ENCODE results near the gene MRPL48. TPM values are rescaled to one million over a fixed set of nuclear protein-coding genes. Genes with fewer than 3 reads are reported as not detected.

The MRPL48 gene
- total and polyA plus RNA-seq, 10 of the 15 experiments (the other 5 are each of a cell fraction or from before 2014, with no cell fraction given): 46.7 to 159 (median 83.4) TPM

GRCh38 chr11:73757598-73757997 is 30.1 kb upstream of the MRPL48 start:
- Histone ChIP-seq H3K79me2 (ENCODE audit: control insufficient read depth, insufficient read depth, low read length) (peaks cover 57% of the 10 kb centered on the region), H4K20me1 (ENCODE audit: control insufficient read depth, insufficient read depth) (no peaks in the 10 kb centered on the region), H3K4me3 (no peak overlapping the region), H3K9me3 (replicated peaks; ENCODE audit: control insufficient read depth, insufficient read depth, low read length) (no peaks in the 10 kb centered on the region), H3K9ac (ENCODE audit: control insufficient read depth, insufficient read depth, low read length) (no peak overlapping the region), H3K4me1 (ENCODE audit: control insufficient read depth, insufficient read depth, low read length) (no peaks in the 10 kb centered on the region; the same call in 1 of the 2 replicates), H3K27ac (ENCODE audit: control insufficient read depth, insufficient read depth) (no peak overlapping the region), H3K36me3 (ENCODE audit: control insufficient read depth in 2 of 2, insufficient read depth in 2 of 2, low read length in 1 of 2) (peaks cover 0 to 2% of the 10 kb centered on the region in 2 experiments; a peak in 2 of 4 replicates), H3K27me3 (replicated peaks in 1 of 2; ENCODE audit: control insufficient read depth in 2 of 2, insufficient read depth in 2 of 2, low read length in 1 of 2) (no peaks in the 10 kb centered on the region), H3K4me2 (ENCODE audit: control insufficient read depth, insufficient read depth) (peak overlapping the region; percentile 44; the same call in 1 of the 2 replicates), H2AFZ (ENCODE audit: control insufficient read depth, low read depth, low read length) (no peak overlapping the region)
- CTCF ChIA-PET: interaction anchor here (1.0 kb wide), 1 partner anchor 13 kb away, joined by 3 read pairs; no protein-coding TSS in a partner anchor
- 97% methylated on average over 5 of the region's 5 CpGs for WGBS (ENCODE audit: insufficient coverage, insufficient replicate concordance, low lambda C conversion rate, missing lambda C conversion rate)
- FAIRE-seq: no peak
- ATAC-seq: no peak
- SMC1A ChIA-PET (ENCODE audit: uncharacterized antibody, unreplicated experiment): interaction anchor here (0.7 kb wide), 1 partner anchor 112 kb away, joined by 3 read pairs; no protein-coding TSS in a partner anchor
- no TSS peak for BruUV-seq (replicated peaks)
- in situ Hi-C loops (cut with MboI): no loop called here
- RAD21 ChIA-PET (ENCODE audit: unreplicated experiment): interaction anchor here (1.9 kb wide), 2 partner anchors 22 to 30 kb away, joined by 4 to 6 read pairs; partner anchors contain the start of gene MRPL48
- intact Hi-C loops (cut with micrococcal nuclease; ENCODE audit: unreplicated experiment): no loop called here
- POLR2A ChIA-PET: interaction anchor here (0.5 to 0.6 kb wide), 2 partner anchors 27 to 144 kb away, joined by 4 read pairs; no protein-coding TSS in a partner anchor
- DNase-seq (ENCODE audit: low read depth, low spot score): no peak
- TF ChIP-seq ETV6 (conservative IDR thresholded peaks at IDR 0.05 in 1 of 2, IDR thresholded peaks at IDR 0.05 in 1 of 2; ENCODE audit: borderline replicate concordance in 1 of 2, low read depth in 1 of 2) (no peak), CUX1 (IDR thresholded peaks at IDR 0.05; ENCODE audit: insufficient replicate concordance, low read depth, low read length) (no peak), EZH2 (IDR thresholded peaks at IDR 0.05; ENCODE audit: borderline replicate concordance, control insufficient read depth, low read depth, low read length) (no peak), CTCF (IDR thresholded peaks at IDR 0.05 in 2 of 3, conservative IDR thresholded peaks at IDR 0.05 in 1 of 3; ENCODE audit: control insufficient read depth in 2 of 3, extremely low read depth in 1 of 3, insufficient read depth in 1 of 3, low read depth in 3 of 3, low read length in 3 of 3) (no peak), SMC3 (IDR thresholded peaks at IDR 0.05; ENCODE audit: borderline replicate concordance, low read length) (no peak), ZNF274 (IDR thresholded peaks at IDR 0.05; ENCODE audit: insufficient read depth, insufficient read length) (no peak), SREBF2 (IDR thresholded peaks at IDR 0.05; ENCODE audit: low read length) (no peak), PKNOX1 (IDR thresholded peaks at IDR 0.05) (no peak), HDGF (IDR thresholded peaks at IDR 0.05) (no peak)
- TF ChIP-seq, protein P1, sequence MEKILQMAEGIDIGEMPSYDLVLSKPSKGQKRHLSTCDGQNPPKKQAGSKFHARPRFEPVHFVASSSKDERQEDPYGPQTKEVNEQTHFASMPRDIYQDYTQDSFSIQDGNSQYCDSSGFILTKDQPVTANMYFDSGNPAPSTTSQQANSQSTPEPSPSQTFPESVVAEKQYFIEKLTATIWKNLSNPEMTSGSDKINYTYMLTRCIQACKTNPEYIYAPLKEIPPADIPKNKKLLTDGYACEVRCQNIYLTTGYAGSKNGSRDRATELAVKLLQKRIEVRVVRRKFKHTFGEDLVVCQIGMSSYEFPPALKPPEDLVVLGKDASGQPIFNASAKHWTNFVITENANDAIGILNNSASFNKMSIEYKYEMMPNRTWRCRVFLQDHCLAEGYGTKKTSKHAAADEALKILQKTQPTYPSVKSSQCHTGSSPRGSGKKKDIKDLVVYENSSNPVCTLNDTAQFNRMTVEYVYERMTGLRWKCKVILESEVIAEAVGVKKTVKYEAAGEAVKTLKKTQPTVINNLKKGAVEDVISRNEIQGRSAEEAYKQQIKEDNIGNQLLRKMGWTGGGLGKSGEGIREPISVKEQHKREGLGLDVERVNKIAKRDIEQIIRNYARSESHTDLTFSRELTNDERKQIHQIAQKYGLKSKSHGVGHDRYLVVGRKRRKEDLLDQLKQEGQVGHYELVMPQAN (conservative IDR thresholded peaks at IDR 0.05): no peak
- TF ChIP-seq, protein P2, sequence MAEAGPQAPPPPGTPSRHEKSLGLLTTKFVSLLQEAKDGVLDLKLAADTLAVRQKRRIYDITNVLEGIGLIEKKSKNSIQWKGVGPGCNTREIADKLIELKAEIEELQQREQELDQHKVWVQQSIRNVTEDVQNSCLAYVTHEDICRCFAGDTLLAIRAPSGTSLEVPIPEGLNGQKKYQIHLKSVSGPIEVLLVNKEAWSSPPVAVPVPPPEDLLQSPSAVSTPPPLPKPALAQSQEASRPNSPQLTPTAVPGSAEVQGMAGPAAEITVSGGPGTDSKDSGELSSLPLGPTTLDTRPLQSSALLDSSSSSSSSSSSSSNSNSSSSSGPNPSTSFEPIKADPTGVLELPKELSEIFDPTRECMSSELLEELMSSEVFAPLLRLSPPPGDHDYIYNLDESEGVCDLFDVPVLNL (IDR thresholded peaks at IDR 0.05; ENCODE audit: low read depth, low read length): no peak
